Measurements from ENCODE around the gene CDC20. TPM values are rescaled to one million over a fixed set of nuclear protein-coding genes. Genes with fewer than 3 reads are reported as not detected.

Gene CDC20
- total and polyA plus RNA-seq, 2 of the 4 experiments (the other 2 are of a cell fraction), result 103 to 107 TPM

DNA sequence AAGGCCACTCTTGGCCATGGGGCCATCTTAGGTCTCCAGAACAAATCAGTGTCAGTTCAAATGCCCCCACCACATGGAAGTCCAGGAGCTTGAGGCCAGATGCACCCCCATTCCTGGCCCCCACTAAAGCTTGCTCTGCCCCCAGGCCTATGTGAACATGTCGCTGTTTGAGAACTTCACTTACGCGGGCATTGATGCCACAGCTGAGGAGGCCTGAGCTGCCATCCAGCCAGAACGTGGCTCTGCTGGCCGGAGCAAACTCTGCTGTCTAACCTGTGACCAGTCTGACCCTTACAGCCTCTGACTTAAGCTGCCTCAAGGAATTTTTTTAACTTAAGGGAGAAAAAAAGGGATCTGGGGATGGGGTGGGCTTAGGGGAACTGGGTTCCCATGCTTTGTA lies 36.3 kb upstream of the CDC20 start:
- no peaks in the 10 kb centered on the region for H3K36me3 ChIP-seq (ENCODE audit: control insufficient read depth, insufficient read depth, low read length)
- TF ChIP-seq MAFK (IDR thresholded peaks at IDR 0.05; ENCODE audit: low read depth, low read length) (no peak), BHLHE40 (IDR thresholded peaks at IDR 0.05; ENCODE audit: low read depth, low read length) (no peak), MXI1 (IDR thresholded peaks at IDR 0.05; ENCODE audit: borderline replicate concordance, low read depth, low read length) (no peak)
- TF ChIP-seq, protein P1, sequence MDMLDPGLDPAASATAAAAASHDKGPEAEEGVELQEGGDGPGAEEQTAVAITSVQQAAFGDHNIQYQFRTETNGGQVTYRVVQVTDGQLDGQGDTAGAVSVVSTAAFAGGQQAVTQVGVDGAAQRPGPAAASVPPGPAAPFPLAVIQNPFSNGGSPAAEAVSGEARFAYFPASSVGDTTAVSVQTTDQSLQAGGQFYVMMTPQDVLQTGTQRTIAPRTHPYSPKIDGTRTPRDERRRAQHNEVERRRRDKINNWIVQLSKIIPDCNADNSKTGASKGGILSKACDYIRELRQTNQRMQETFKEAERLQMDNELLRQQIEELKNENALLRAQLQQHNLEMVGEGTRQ (IDR thresholded peaks at IDR 0.05; ENCODE audit: low read depth, low read length), result no peak
- TF ChIP-seq, protein P2, sequence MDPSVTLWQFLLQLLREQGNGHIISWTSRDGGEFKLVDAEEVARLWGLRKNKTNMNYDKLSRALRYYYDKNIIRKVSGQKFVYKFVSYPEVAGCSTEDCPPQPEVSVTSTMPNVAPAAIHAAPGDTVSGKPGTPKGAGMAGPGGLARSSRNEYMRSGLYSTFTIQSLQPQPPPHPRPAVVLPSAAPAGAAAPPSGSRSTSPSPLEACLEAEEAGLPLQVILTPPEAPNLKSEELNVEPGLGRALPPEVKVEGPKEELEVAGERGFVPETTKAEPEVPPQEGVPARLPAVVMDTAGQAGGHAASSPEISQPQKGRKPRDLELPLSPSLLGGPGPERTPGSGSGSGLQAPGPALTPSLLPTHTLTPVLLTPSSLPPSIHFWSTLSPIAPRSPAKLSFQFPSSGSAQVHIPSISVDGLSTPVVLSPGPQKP (IDR thresholded peaks at IDR 0.05; ENCODE audit: borderline replicate concordance, low read depth, low read length), result no peak
- in situ Hi-C loops (cut with MboI; ENCODE audit: low sequenced_read_pairs) (no loop called here), dilution Hi-C loops (cut with HindIII; ENCODE audit: low sequenced_read_pairs, unreplicated experiment) (no loop called here), intact Hi-C loops (cut with micrococcal nuclease) (no loop called here)
- H3K4me1 ChIP-seq (ENCODE audit: control insufficient read depth, insufficient read depth, low read length), result peaks cover 6% of the 10 kb centered on the region
- no peaks in the 10 kb centered on the region for H3K27me3 ChIP-seq (ENCODE audit: control insufficient read depth, insufficient read depth, low read length)
- H3K18ac ChIP-seq (ENCODE audit: low read depth, low read length), result no peak overlapping the region
- no peaks in the 10 kb centered on the region for H3K9me3 ChIP-seq (ENCODE audit: control insufficient read depth, insufficient read depth, low read length)
- H2BK120ac ChIP-seq (ENCODE audit: low read depth, low read length), result no peak overlapping the region
- no peaks in the 10 kb centered on the region for H3K79me1 ChIP-seq (ENCODE audit: low read depth in 1 of 2, low read length in 2 of 2)
- no peak for DNase-seq
- ChIA-PET CTCF (no interaction called here), POLR2A (ENCODE audit: unreplicated experiment) (no interaction called here)
- H4K5ac ChIP-seq (ENCODE audit: low read depth, low read length), result no peak overlapping the region
- H2BK15ac ChIP-seq (ENCODE audit: low read depth, low read length), result no peak overlapping the region
- H3K4ac ChIP-seq (ENCODE audit: low read depth, low read length), result no peak overlapping the region
- no peak overlapping the region for H3K9ac ChIP-seq (ENCODE audit: low read depth, low read length)
- H3K23ac ChIP-seq (ENCODE audit: low read depth, low read length), result no peak overlapping the region
- H4K91ac ChIP-seq (ENCODE audit: insufficient read depth, low read depth, low read length), result no peak overlapping the region
- no peak overlapping the region for H2BK5ac ChIP-seq (ENCODE audit: low read depth, low read length, poor library complexity, severe bottlenecking)
- H4K20me1 ChIP-seq (ENCODE audit: insufficient read depth, low read length), result no peaks in the 10 kb centered on the region
- H2AK9ac ChIP-seq (replicated peaks; ENCODE audit: low read depth, low read length, poor library complexity), result no peak overlapping the region
- no peak overlapping the region for H2BK20ac ChIP-seq (ENCODE audit: low read depth, low read length)
- peak overlapping the region; percentile 61 for H2AFZ ChIP-seq (replicated peaks; ENCODE audit: low read length, poor library complexity)
- no peak overlapping the region for H3K4me2 ChIP-seq (ENCODE audit: low read depth, low read length)
- H3K56ac ChIP-seq (ENCODE audit: extremely low read depth, insufficient read depth, low read length), result no peak overlapping the region
- WGBS, 2 experiments (ENCODE audit: extremely low coverage in 2 of 2, insufficient read length in 1 of 2), result no CpG with 5 or more reads among the region's 5 CpGs
- H3K14ac ChIP-seq (replicated peaks; ENCODE audit: low read depth, low read length), result no peak overlapping the region
- no peak overlapping the region for H3K27ac ChIP-seq (ENCODE audit: insufficient read depth, low read length)
- H3K4me3 ChIP-seq (ENCODE audit: insufficient read depth, low read depth, low read length), result no peak overlapping the region
- no TSS peak for BruUV-seq (replicated peaks)
- H4K8ac ChIP-seq (ENCODE audit: low read depth in 2 of 2, low read length in 2 of 2), result no peak overlapping the region
- ATAC-seq (ENCODE audit: low read depth), result no peak
- no peaks in the 10 kb centered on the region; the same call in 1 of the 2 replicates for H3K9me1 ChIP-seq (ENCODE audit: insufficient read depth, low read length)
- H2AK5ac ChIP-seq (ENCODE audit: low read depth, low read length), result no peak overlapping the region

Data from IMR-90 (cell line).